GM13976 (cell line): Measurements from ENCODE around the gene CABLES1.

ENCODE experiments used
- DNase-seq: peaks from one replicate; pipeline ENCODE4 v3.0.0; 2012; ENCODE audit warnings: low spot score
- CTCF ChIP-seq: IDR thresholded peaks from 2 replicates; pipeline ENCODE4 v1.5.1; 2012; ENCODE audit warnings: borderline replicate concordance, mild to moderate bottlenecking; ENCODE audit not compliant: insufficient read depth; ENCODE audit errors: extremely low read depth, missing control alignments, control extremely low read depth
- in situ Hi-C: fragments of 300-500 bp; cut with MboI; formaldehyde crosslinking; loops from one replicate; pipeline ENCODE4 v1.12.0; 2022; ENCODE audit warnings: low sequenced_read_pairs, mixed read lengths, inconsistent platforms; ENCODE audit not compliant: unreplicated experiment

Gene CABLES1

DNA sequence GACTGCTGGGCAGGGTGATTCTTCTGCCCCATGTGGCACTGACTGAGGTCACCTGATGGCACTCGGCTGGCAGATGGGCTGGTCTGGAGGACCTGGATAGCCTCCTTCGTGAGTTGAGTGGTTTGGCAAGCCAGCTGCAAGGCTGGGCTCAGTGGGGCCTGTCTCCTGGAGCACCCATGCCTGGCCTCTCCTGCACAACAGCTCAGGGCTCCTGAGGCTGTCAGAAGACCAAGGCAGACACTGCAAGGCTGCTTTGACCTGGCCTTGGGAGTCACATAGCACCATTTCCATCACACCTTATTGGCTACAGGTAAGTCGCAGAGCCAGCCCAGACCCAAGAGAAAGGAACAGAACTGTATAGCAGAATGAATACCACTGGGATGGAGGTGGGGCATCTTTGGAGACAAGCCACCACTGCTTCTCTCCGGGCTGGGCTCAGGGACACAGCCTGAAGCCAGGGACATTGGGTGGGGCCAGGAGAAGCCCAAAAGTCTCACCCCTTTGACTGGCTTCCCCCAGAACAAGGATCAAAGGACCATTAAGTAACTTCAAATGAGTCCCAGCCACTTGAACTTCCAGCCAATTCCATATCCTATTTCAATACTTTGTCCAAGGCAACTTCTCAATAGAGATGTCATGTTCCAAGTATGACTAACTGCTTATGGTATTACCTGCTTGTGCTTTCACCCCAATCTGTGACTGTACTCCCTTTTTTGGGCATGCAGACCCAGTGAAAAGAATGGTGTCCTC is 156.3 kb downstream of the CABLES1 start:
- in situ Hi-C loops = no loop called here
- no peak for DNase-seq
- TF ChIP-seq CTCF = no peak

GRCh38 chr18:23300231-23300805 is 165.0 kb downstream of the CABLES1 start:
- DNase-seq = no peak
- TF ChIP-seq CTCF = no peak
- in situ Hi-C loops = no loop called here

GRCh38 chr18:23301972-23302371 is 166.7 kb downstream of the CABLES1 start:
- TF ChIP-seq CTCF = no peak
- DNase-seq = no peak
- in situ Hi-C loops = no loop called here

DNA sequence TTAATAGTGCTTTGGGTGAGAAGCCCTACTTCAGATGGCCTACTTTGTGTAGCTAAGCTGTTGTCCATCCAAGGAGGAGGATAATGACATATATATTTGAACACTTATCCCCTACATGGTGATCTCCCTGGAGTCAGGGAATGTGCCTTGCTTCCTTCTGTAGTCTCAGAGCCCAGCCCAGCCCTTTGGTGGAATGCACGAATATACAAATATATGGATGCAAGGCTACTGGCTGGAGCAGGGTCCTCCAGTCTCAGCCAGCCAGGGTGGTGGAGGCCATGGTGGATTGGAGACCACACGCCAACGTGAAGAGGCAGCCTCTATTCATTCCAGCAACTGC is 167.2 kb downstream of the CABLES1 start:
- TF ChIP-seq CTCF = no peak
- no peak for DNase-seq
- in situ Hi-C loops = no loop called here

DNA sequence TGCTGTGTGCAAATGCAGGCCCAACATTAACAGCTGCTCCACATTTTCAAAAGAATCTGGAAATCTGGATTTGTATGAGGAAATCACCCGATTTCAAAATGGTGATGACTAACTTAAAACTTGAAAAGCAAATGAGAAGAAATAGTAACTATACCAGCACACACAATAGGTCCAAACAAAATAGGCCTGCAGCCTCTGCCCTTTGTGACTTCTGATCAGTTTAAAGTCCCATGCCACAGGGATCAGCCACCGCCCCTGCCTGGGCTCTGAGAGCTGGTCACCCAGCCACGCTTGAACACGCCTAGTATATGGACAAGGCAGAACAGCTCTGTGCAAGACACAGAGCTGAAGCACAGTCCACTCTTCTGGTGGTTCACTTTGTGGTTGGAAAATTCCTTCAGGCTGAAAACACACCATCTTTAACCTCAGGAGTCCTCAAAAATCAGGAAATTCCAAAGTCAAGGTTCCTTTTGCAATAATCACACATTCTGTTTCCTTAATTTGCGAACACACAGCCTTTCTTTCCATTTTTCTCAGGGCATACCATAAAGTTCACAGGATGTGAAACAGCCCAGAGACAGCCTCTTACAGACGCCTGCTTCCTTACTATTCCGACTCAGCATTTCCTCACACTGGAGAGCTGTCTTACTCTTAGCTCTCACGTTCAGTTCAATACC is 167.7 kb downstream of the CABLES1 start:
- TF ChIP-seq CTCF = no peak
- in situ Hi-C loops = no loop called here
- no peak for DNase-seq

- no peak for TF ChIP-seq CTCF
- peak; percentile 82 for DNase-seq
- in situ Hi-C loops = no loop called here
Observed at GRCh38 chr18:23306822-23307221, 171.5 kb downstream of the CABLES1 start.
